NCI-H1694 treated with DMSO at 0.1 percent for 48 hours (cell line): ENCODE results near the gene CLCN3.
"Not testable (repeated sequence)": the region's sequence is repeated elsewhere in the genome, so short reads cannot be mapped to it uniquely, and the experiment has no call there.

Source experiments
- DNase-seq: peaks from one replicate; lab custom pipeline; 2025; lab: John Stamatoyannopoulos, UW

Gene CLCN3

DNA sequence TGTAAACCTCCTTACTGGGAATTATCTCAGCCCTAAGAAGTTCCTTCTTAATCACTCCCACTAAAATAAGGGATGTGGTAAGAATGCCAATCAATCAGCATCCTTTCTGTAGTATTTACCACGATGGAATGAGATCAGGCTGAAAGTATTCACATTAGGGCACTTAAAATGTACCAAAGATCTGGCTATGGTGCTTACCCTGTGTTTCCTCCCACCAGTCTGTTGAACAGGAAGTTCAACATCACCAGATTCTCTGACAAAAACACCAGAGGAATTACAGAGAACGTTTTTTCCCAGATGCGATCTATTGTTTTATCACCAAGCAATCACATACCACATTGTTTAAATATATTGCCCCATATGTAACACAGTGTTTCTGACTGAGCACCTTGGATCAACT, 2.1 kb upstream of the CLCN3 start:
- no peak for DNase-seq

GRCh38 chr4:169618986-169619385, 1.4 kb upstream of the CLCN3 start:
- no peak for DNase-seq

DNA sequence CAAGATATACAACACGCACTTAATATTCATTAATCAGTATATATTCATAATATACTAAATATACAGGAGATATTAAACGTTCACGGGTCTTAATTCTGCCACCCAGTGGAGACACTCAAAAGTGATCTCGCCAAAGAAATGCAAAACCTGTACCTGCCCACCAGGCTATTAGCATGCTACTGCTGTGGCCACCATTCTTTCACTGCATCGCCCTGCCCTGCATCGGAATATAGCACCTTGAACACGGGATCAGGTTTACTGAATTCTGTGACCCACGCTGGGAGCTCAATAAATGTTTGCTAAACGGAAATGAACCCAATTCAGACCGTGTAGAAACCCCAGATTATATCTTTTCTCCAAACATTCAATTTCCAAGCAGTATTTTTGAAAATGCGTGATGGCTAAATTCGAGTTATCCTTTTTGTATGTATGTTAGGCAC, 840 bp upstream of the CLCN3 start:
- DNase-seq: peak; percentile 44

DNA sequence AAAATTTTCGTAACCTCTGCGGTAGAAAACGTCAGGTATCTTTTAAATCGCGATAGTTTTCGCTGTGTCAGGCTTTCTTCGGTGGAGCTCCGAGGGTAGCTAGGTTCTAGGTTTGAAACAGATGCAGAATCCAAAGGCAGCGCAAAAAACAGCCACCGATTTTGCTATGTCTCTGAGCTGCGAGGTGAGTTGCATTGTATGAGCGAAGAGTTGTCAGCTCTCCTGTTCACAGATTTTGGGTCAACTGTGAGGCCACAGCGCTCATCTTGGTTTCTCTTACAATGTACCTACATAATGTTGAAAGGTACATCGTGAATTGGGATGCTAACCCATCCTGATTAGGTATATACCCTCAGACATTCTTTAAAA, 486 bp downstream of the CLCN3 start:
- no peak for DNase-seq

- DNase-seq: peak; percentile 16
Observed at GRCh38 chr4:169621731-169622492, 1.5 kb downstream of the CLCN3 start.

DNA sequence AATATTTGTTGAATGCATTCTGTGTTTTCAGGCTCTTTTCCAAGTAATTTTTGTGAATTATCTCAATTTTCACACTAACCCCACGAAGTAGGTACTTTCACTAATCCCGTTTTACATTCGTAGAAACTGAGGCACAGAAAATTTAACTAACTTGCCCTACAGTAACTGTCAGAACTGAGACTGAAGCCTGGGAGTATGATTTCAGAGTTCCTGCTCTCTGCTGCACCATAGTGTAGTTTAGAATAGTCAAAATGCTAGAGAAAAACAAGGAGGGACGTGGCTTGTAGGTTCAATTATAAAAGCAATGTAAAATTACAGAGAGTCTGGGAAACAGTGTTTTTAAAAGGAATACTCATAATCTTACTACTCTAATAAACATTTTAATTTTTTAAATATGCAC, 2.2 kb downstream of the CLCN3 start:
- no peak for DNase-seq

DNA sequence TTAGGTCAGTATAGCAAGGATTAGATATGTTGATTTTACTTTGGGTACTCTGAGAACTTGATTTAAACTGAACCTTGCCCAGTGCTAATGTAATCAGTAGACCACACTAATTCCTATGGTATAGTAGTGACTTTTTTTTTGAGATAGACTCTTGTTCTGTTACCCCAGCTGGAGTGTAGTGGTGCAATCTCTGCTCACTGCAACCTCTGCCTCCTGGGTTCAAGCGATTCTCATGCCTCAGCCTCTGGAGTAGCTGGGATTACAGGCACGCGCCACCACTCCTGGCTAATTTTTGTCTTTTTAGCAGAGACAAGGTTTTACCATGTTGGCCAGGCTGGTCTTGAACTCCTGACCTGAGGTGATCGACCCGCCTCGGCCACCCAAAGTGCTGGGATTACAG, 3.6 kb downstream of the CLCN3 start:
- not testable (repeated sequence) for DNase-seq

GRCh38 chr4:169625886-169626285, 5.5 kb downstream of the CLCN3 start:
- DNase-seq: no peak

- no peak for DNase-seq
Observed at GRCh38 chr4:169626331-169627282, 6.2 kb downstream of the CLCN3 start.

DNA sequence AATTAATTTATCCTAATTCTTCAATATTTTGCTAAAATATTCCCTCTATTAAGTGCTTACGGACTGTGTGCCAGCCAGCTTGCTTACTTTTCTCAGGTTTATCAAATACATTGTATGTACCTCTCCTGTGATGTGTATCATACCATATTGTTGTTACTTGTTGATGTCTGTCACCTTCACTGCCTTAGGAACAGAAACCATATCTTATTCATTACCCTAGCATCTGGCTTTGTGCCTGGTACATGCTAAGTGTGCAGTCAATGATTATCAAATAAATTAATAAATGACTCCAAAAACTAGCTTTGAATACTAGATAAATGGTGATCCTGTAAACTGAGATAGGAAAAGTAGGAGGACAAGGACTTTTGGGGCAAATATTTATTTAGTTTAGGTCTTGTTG, 6.9 kb downstream of the CLCN3 start:
- no peak for DNase-seq

DNA sequence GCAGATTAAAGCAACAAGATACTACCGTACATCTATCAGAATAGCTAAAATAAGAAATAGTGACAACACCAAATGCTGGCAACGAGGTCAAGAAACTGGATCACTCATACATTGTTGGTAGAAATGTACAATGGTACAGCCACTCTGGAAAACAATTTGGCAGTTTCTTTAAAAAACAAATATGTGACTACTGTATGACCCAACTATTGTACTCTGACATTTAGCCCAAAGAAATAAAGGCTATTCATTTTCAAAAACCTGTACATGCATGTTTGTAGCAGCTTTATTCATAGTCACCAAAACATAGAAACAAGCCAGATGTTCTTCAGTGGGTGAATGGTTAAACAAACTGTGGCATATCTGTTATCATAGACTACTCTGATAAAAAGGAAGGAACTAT, 8.2 kb downstream of the CLCN3 start:
- no peak for DNase-seq

GRCh38 chr4:169630069-169630468, 9.7 kb downstream of the CLCN3 start:
- DNase-seq: no peak

GRCh38 chr4:169632896-169633295, 12.5 kb downstream of the CLCN3 start:
- no peak for DNase-seq

DNA sequence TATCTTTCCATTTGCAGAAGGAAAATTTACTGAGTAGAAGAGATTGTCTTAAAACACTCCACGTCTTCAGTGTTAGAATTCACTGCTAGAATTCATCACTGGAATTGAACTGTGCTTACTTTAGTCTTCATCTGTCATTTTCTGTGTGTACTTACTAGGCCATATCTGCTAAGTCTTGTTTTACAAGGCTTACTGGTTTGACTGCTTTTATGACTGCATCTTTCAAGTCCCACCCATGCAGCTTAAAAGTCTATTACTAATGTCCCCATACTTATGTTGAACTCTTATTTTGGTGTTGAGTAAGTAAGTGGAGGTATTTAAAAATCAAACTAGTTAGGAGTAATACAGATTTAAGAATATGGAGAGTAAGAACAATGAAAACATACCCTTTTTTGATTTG, 14.6 kb downstream of the CLCN3 start:
- DNase-seq: no peak

DNA sequence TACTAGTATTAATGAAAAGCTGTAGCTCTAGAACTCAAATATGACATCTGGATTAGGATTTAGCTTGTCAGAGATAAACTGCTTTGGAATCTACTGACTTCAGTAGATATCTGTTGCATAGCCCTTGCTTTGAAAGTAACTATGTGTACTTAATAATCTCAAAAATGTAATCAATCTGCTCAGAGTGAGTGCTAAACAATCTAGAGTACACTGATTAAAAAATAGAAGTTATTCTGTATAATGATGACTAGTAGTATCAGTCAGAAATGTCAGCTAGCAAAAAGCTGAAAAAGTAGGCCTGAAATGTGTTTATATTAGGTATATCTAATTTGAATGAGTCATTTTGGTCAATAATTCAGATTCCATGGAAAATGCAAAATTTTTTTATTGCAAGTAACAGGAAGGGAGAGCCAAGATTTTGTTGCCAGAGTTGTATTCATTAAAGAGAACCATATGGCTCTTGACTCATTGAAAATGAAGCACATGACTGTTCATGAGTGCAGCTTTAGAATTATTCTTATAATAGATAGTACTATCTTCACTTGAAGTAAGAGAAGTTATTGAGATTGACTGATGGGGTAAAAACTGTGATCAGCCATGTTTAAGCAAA, 20.0 kb downstream of the CLCN3 start:
- DNase-seq: no peak

- DNase-seq: no peak
Observed at GRCh38 chr4:169644802-169645201, 24.4 kb downstream of the CLCN3 start.

DNA sequence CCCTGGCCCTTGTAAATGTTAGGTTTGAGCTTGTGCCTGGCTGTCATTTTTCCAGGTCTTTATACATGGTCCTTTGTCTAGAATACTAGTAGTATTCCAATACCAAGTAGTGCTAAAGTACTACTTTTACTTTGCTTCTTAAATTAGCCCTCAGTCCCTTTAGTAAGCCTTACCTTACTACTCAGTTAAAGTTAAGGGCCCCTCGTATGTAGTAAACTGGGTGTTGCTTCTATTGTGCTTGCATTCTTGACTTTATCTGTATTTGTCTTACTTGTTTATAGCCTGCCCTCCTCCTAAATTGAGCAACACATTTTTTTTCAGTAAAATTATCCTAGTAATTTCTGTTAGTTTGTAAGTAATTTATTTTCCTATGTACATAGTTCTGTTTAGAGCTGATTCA, 25.2 kb downstream of the CLCN3 start:
- no peak for DNase-seq

- no peak for DNase-seq
Observed at GRCh38 chr4:169649545-169650226, 29.3 kb downstream of the CLCN3 start.

- DNase-seq: no peak
Observed at GRCh38 chr4:169650227-169650936, 30.0 kb downstream of the CLCN3 start.

GRCh38 chr4:169652535-169652934, 32.2 kb downstream of the CLCN3 start:
- no peak for DNase-seq

DNA sequence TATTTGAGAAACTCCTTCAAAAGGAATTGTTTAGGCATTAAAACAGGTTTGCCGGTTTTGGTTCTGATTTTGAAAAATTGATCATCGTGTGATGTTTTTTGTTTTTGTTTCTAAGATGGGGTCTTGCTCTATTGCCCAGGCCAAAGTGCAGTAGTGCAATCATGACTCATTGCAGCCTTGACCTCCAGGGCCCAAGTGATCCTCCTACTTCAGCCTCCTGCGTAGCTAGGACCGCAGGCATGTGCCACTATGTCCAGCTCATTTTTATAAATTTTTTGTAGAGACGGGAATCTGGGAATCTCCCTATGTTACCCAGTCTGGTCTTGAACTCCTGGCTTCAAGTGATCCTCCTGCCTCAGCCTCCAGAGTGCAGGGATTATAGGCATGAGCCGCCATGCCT, 35.0 kb downstream of the CLCN3 start:
- no peak for DNase-seq
